Mesothelial cell of epicardium (in vitro differentiated cells): ENCODE data around the gene HGFAC. TPM values are rescaled to one million over a fixed set of nuclear protein-coding genes. Genes with fewer than 3 reads are reported as not detected.

Experiments
- DNase-seq, 2 experiments: peaks; one replicate each; pipeline ENCODE4 v3.0.0; 2021; ENCODE audit warnings: low spot score in 2 of 2; ENCODE audit not compliant: unreplicated experiment in 2 of 2
- H3K27ac Mint-ChIP-seq: 2 replicates; pipeline ENCODE4 v1.8.0; 2021; ENCODE audit warnings: mixed read lengths
- H3K27me3 Mint-ChIP-seq: 2 replicates; pipeline ENCODE4 v1.8.0; 2021; ENCODE audit warnings: low read depth, mixed read lengths
- H3K36me3 Mint-ChIP-seq: 2 replicates; pipeline ENCODE4 v1.8.0; 2021; ENCODE audit warnings: mixed read lengths
- H3K4me1 Mint-ChIP-seq: 2 replicates; pipeline ENCODE4 v1.8.0; 2021; ENCODE audit warnings: mixed read lengths
- H3K4me3 Mint-ChIP-seq: 2 replicates; pipeline ENCODE4 v1.8.0; 2021; ENCODE audit warnings: mild to moderate bottlenecking, moderate library complexity, mixed read lengths
- H3K9me3 Mint-ChIP-seq: 2 replicates; pipeline ENCODE4 v1.8.0; 2021; ENCODE audit warnings: mixed read lengths
- total RNA-seq: library from RNA; stranded (reverse); gene quantifications from 3 replicates; pipeline ENCODE4 v1.2.1, GENCODE V29; 2021
- TF ChIP-seq, protein P1 (sequence below): fragments of 200-600 bp; sonication (generic); IDR thresholded peaks from one replicate; pipeline ENCODE4 v1.5.0; 2021; ENCODE audit warnings: antibody characterized with exemption; ENCODE audit not compliant: unreplicated experiment

The HGFAC gene
- total RNA-seq, 1 donor from 2014 or later, result 2.5 TPM

- H3K36me3 Mint-ChIP-seq, result no peaks in the 10 kb centered on the region
These were observed 27.0 kb downstream of the HGFAC start for GRCh38 chr4:3468804-3469203.

DNA sequence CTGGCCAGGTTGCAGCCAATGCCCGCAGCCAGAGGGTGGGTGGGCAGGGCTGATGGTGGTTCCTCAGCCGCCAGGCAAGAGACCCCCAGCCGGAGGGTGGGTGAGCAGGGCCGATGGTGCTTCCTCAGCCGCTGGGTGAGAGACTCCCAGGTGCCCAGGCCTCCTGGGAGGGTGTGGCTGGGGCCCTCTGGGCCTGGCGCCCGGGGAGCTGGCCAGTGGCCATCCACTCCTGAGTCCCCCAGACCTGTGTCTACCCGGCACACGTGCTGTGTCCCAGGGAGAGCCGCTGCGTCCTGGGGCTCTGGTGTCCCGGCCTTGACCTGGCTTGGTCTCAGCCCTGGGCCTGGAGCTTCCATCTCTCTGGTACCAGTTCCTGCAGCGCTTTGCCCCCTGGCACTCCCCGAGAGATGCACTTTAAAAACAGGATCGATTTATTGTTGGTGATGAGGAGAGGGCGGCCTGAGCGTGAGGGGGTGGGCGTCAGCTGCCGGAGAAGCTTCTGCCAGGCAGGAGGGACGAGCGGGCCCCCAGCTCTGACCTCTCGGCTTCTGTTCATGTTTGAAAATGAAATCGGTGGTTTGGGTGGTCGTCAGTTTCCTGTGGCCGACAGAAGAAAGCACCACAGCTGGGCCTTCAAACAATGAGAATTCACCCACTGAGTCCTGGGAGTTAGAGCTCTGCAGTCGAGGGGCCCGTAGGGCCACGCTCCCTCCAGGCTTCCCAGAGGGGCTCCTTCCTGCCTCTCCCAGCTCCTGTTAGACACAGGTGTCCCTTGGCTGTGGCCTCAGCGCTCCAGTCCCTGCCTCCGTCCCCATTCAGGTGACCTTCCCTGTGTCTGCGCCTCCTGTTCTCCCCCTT is 27.8 kb downstream of the HGFAC start:
- Mint-ChIP-seq H3K4me1 (no peaks in the 10 kb centered on the region), H3K9me3 (no peaks in the 10 kb centered on the region), H3K36me3 (no peaks in the 10 kb centered on the region), H3K27ac (no peak overlapping the region), H3K27me3 (peaks cover 13% of the 10 kb centered on the region), H3K4me3 (no peak overlapping the region)
- TF ChIP-seq, protein P1, sequence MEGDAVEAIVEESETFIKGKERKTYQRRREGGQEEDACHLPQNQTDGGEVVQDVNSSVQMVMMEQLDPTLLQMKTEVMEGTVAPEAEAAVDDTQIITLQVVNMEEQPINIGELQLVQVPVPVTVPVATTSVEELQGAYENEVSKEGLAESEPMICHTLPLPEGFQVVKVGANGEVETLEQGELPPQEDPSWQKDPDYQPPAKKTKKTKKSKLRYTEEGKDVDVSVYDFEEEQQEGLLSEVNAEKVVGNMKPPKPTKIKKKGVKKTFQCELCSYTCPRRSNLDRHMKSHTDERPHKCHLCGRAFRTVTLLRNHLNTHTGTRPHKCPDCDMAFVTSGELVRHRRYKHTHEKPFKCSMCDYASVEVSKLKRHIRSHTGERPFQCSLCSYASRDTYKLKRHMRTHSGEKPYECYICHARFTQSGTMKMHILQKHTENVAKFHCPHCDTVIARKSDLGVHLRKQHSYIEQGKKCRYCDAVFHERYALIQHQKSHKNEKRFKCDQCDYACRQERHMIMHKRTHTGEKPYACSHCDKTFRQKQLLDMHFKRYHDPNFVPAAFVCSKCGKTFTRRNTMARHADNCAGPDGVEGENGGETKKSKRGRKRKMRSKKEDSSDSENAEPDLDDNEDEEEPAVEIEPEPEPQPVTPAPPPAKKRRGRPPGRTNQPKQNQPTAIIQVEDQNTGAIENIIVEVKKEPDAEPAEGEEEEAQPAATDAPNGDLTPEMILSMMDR, result no peak
- no peak for DNase-seq

More at GRCh38 chr4:3468804-3469203, 27.0 kb downstream of the HGFAC start:
- no peaks in the 10 kb centered on the region for H3K9me3 Mint-ChIP-seq
- no peak overlapping the region for H3K4me3 Mint-ChIP-seq
- H3K27ac Mint-ChIP-seq, result no peak overlapping the region
- DNase-seq, result no peak
- H3K4me1 Mint-ChIP-seq, result no peaks in the 10 kb centered on the region
- peaks cover 19% of the 10 kb centered on the region for H3K27me3 Mint-ChIP-seq
- TF ChIP-seq, protein P1, result no peak

GRCh38 chr4:3470244-3471097 is 28.7 kb downstream of the HGFAC start:
- Mint-ChIP-seq H3K9me3 (no peaks in the 10 kb centered on the region), H3K27me3 (peaks cover 7% of the 10 kb centered on the region), H3K4me3 (no peak overlapping the region), H3K27ac (no peak overlapping the region), H3K4me1 (no peaks in the 10 kb centered on the region), H3K36me3 (no peaks in the 10 kb centered on the region)
- no peak for DNase-seq
- TF ChIP-seq, protein P1, result no peak

DNA sequence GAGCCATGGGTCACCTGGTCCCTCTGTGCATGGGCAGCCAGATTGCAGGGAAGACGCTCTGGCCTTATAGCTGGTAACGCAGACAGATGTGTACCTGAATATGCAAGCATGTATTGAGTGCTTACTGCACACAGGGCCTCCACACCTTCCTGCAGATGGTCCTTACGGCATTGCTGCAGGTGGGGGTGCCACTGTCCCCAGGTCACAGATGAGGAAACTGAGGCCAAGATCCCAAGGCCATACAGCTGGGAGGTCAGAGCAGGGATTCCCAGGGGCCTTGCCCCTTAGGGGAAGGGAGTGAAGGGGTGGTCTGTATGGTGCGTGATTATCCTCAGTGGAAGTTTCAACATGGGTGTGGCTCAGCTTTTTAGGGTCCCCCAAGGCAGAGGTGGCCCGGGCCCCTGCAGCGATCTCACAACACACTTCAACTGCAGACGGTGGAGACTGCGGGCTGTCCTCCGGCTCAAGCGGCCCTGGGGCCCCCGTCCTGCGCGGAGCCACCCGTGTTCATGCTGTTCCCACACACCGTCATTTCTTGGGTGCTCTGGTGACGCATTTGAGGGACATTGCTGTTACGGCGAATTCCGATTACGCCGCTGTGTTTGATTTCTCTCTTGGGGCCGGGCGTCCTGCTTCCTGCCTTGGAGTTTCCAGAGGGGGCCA is 29.5 kb downstream of the HGFAC start:
- DNase-seq, result no peak
- H3K36me3 Mint-ChIP-seq, result no peaks in the 10 kb centered on the region
- H3K9me3 Mint-ChIP-seq, result no peaks in the 10 kb centered on the region
- peaks cover 8% of the 10 kb centered on the region for H3K27me3 Mint-ChIP-seq
- no peak overlapping the region for H3K4me3 Mint-ChIP-seq
- H3K4me1 Mint-ChIP-seq, result no peaks in the 10 kb centered on the region
- H3K27ac Mint-ChIP-seq, result no peak overlapping the region
- TF ChIP-seq, protein P1, result no peak

DNA sequence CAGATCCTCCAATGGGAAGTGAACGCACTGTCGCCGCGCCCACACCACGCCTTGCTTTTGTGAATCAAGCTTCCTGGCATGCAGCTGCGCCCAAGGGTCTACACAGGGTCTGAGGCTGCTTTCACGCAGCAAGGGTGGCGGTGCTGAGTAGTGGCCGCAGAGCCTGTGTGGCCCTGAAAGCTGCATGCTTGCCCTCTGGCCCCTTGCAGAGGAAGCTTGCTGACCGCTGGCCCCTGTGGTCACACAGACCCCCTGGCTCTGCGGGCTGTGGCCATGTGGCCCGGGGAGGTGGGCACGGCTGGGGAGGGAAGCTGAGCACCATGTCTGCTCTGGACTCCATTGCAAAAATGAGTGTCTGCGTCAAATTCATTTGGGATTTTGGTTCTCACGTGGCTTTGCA is 30.1 kb downstream of the HGFAC start:
- Mint-ChIP-seq H3K4me1 (no peaks in the 10 kb centered on the region), H3K36me3 (no peaks in the 10 kb centered on the region), H3K9me3 (no peaks in the 10 kb centered on the region), H3K27me3 (peaks cover 13% of the 10 kb centered on the region), H3K4me3 (no peak overlapping the region), H3K27ac (no peak overlapping the region)
- TF ChIP-seq, protein P1, result no peak
- DNase-seq, result no peak
